ENCODE data around the gene RABGAP1L. TPM values are rescaled to one million over a fixed set of nuclear protein-coding genes. Genes with fewer than 3 reads are reported as not detected.

Gene RABGAP1L
- total and polyA plus RNA-seq, 4 donors = 4.8 to 53.5 (median 18.8) TPM

GRCh38 chr1:174391716-174392115, 232.4 kb downstream of the RABGAP1L start:
- Histone ChIP-seq H3K4me3 (ENCODE audit: low read depth in 1 of 3, low read length in 3 of 3) (no peak overlapping the region), H3K4me1 (ENCODE audit: control insufficient read depth in 4 of 4, insufficient read depth in 4 of 4, low read length in 3 of 4) (no peaks in the 10 kb centered on the region), H3K27me3 (ENCODE audit: control insufficient read depth in 4 of 4, insufficient read depth in 4 of 4, low read length in 3 of 4) (no peaks in the 10 kb centered on the region), H3K36me3 (ENCODE audit: control insufficient read depth in 4 of 4, insufficient read depth in 3 of 4, low read depth in 1 of 4, low read length in 3 of 4) (peaks cover 0 to 2% (median 0%) of the 10 kb centered on the region in 4 donors), H3K27ac (ENCODE audit: low read depth in 1 of 2, low read length in 2 of 2) (no peak overlapping the region), H3K9ac (ENCODE audit: low read depth in 1 of 2, low read length in 2 of 2) (no peak overlapping the region), H3K9me3 (ENCODE audit: control insufficient read depth in 4 of 4, low read length in 3 of 4) (no peaks in the 10 kb centered on the region)
- no peak for TF ChIP-seq EGR1 (IDR thresholded peaks at IDR 0.05; ENCODE audit: low read depth in 2 of 2)
- no peak for TF ChIP-seq ATF3 (IDR thresholded peaks at IDR 0.05)
- no peak for TF ChIP-seq RAD21 (IDR thresholded peaks at IDR 0.05)
- no peak for TF ChIP-seq FOXA1 (IDR thresholded peaks at IDR 0.05)
- no peak for TF ChIP-seq SP1 (IDR thresholded peaks at IDR 0.05)
- TF ChIP-seq FOXA2 (IDR thresholded peaks at IDR 0.05) = no peak
- TF ChIP-seq TAF1 (conservative IDR thresholded peaks at IDR 0.05) = no peak
- no peak for TF ChIP-seq ZBTB33 (IDR thresholded peaks at IDR 0.05)
- no peak for TF ChIP-seq REST (IDR thresholded peaks at IDR 0.05)
- TF ChIP-seq GABPA (IDR thresholded peaks at IDR 0.05 in 1 of 2, conservative IDR thresholded peaks at IDR 0.05 in 1 of 2) = no peak
- no peak for TF ChIP-seq HNF4G (IDR thresholded peaks at IDR 0.05)
- no peak for TF ChIP-seq MAX (IDR thresholded peaks at IDR 0.05)
- TF ChIP-seq YY1 (IDR thresholded peaks at IDR 0.05) = no peak
- no peak for TF ChIP-seq RXRA (IDR thresholded peaks at IDR 0.05)
- no peak for DNase-seq (ENCODE audit: low spot score)

- no peak for DNase-seq (ENCODE audit: low spot score)
- Histone ChIP-seq H3K27me3 (ENCODE audit: control insufficient read depth in 4 of 4, insufficient read depth in 4 of 4, low read length in 3 of 4) (no peaks in the 10 kb centered on the region), H3K9ac (ENCODE audit: low read depth in 1 of 2, low read length in 2 of 2) (no peak overlapping the region), H3K4me1 (ENCODE audit: control insufficient read depth in 4 of 4, insufficient read depth in 4 of 4, low read length in 3 of 4) (no peaks in the 10 kb centered on the region), H3K4me3 (ENCODE audit: low read depth in 1 of 3, low read length in 3 of 3) (no peak overlapping the region), H3K27ac (ENCODE audit: low read depth in 1 of 2, low read length in 2 of 2) (no peak overlapping the region), H3K36me3 (ENCODE audit: control insufficient read depth in 4 of 4, insufficient read depth in 3 of 4, low read depth in 1 of 4, low read length in 3 of 4) (peaks cover 0 to 2% (median 0%) of the 10 kb centered on the region in 4 donors), H3K9me3 (ENCODE audit: control insufficient read depth in 4 of 4, low read length in 3 of 4) (no peaks in the 10 kb centered on the region)
- WGBS = 96% methylated on average over 4 of the region's 4 CpGs
- no peak for TF ChIP-seq RXRA (IDR thresholded peaks at IDR 0.05)
- TF ChIP-seq REST (IDR thresholded peaks at IDR 0.05) = no peak
- no peak for TF ChIP-seq ATF3 (IDR thresholded peaks at IDR 0.05)
- TF ChIP-seq SP1 (IDR thresholded peaks at IDR 0.05) = no peak
- TF ChIP-seq YY1 (IDR thresholded peaks at IDR 0.05) = no peak
- no peak for TF ChIP-seq TAF1 (conservative IDR thresholded peaks at IDR 0.05)
- TF ChIP-seq CTCF (IDR thresholded peaks at IDR 0.05; ENCODE audit: low read depth, low read length, missing input control) = no peak
Observed at GRCh38 chr1:174393885-174394284, 234.6 kb downstream of the RABGAP1L start.

Measured in liver (tissue), 9 donors.